HepG2 (cell line): ENCODE measurements around the gene LONP1. TPM values are rescaled to one million over a fixed set of nuclear protein-coding genes. Genes with fewer than 3 reads are reported as not detected.

Experiments used
- ATAC-seq: fragments of 200-7000 bp; cut with Tn5 transposase; 3 replicates; pipeline ENCODE4 v1.9.1; 2020; ENCODE audit warnings: mild to moderate bottlenecking, moderate library complexity
- BruUV-seq: library from RNA; stranded (reverse); fragments of 400-500 nt; replicated peaks from 2 replicates; lab custom pipeline; 2021; lab: Mats Ljungman, UMichigan
- CTCF ChIA-PET: fragments of 300-600 bp; formaldehyde crosslinking; extraction: SDS; loops from one replicate; lab custom pipeline; 2021; ENCODE audit warnings: low total read pairs, inconsistent platforms, low intra/inter-chr PET ratio; lab: Yijun Ruan, JAX
- POLR2A ChIA-PET: fragments of 350-600 bp; sonication (Branson Sonifier 250); formaldehyde crosslinking; loops from one replicate; lab custom pipeline; 2020; ENCODE audit warnings: antibody characterized with exemption, inconsistent platforms; lab: Yijun Ruan, JAX
- DNase-seq: peaks from one replicate; pipeline ENCODE4 v3.0.0-alpha.2; 2015; ENCODE audit warnings: low spot score
- FAIRE-seq: peaks from 3 replicates; lab custom pipeline; 2011; peaks lifted over from hg19 to GRCh38; lab: Jason Lieb, UNC
- H2AFZ ChIP-seq: one replicate; pipeline ENCODE4 v1.6.1; 2011; ENCODE audit warnings: low read length, inconsistent platforms
- H3K27ac ChIP-seq: fragments of 300-600 bp; 3 replicates; pipeline ENCODE4 v1.8.0; 2011; ENCODE audit warnings: mixed run types, mild to moderate bottlenecking, mixed read lengths, low read length, inconsistent platforms; ENCODE audit not compliant: insufficient read depth; ENCODE audit errors: extremely low read length
- H3K27me3 ChIP-seq, 2 experiments: fragments of 200-600 bp in 1 of 2; 2 replicates in 1 of 2; 3 replicates in 1 of 2; pipeline versions ENCODE4 v1.6.0 to v1.8.0; 2011; ENCODE audit warnings: low read length in 2 of 2, mild to moderate bottlenecking in 2 of 2, moderate library complexity in 2 of 2, inconsistent platforms in 1 of 2; ENCODE audit not compliant: insufficient read depth in 2 of 2, control insufficient read depth in 1 of 2
- H3K36me3 ChIP-seq, 2 experiments: fragments of 200-600 bp in 1 of 2; replicated peaks in 1 of 2; 2 replicates in 1 of 2; 3 replicates in 1 of 2; pipeline versions ENCODE4 v1.5.1 to v1.8.0; 2011; ENCODE audit warnings: low read length in 2 of 2, inconsistent platforms in 1 of 2; ENCODE audit not compliant: insufficient read depth in 2 of 2, control insufficient read depth in 1 of 2
- H3K4me1 ChIP-seq: 2 replicates; pipeline ENCODE4 v1.5.1; 2012; ENCODE audit warnings: low read length, inconsistent platforms; ENCODE audit not compliant: insufficient read depth
- H3K4me2 ChIP-seq: 2 replicates; pipeline ENCODE4 v1.6.0; 2011; ENCODE audit warnings: low read depth, low read length, inconsistent platforms
- H3K4me3 ChIP-seq, 3 experiments: fragments of 200-600 bp in 1 of 3; sonication (generic), shearing (Covaris generic) in 1 of 3; replicated peaks in 1 of 3; 2 replicates each; pipeline ENCODE4 v1.5.1; 2011 to 2016; ENCODE audit warnings: low read length in 3 of 3, inconsistent platforms in 2 of 3, low read depth in 2 of 3, mild to moderate bottlenecking in 2 of 3, control low read depth in 1 of 3, mixed read lengths in 1 of 3; ENCODE audit not compliant: insufficient read depth in 1 of 3
- H3K79me2 ChIP-seq: one replicate; pipeline ENCODE4 v1.6.1; 2011; ENCODE audit warnings: low read length, inconsistent platforms; ENCODE audit not compliant: insufficient read depth
- H3K9ac ChIP-seq: 2 replicates; pipeline ENCODE4 v1.6.0; 2011; ENCODE audit warnings: mild to moderate bottlenecking, low read depth, low read length, inconsistent platforms; ENCODE audit not compliant: insufficient read depth
- H3K9me3 ChIP-seq: 2 replicates; pipeline ENCODE4 v1.5.1; 2012; ENCODE audit warnings: mild to moderate bottlenecking, low read length
- H4K20me1 ChIP-seq: 2 replicates; pipeline ENCODE4 v1.6.0; 2011; ENCODE audit warnings: inconsistent platforms, mild to moderate bottlenecking, low read length, moderate library complexity; ENCODE audit not compliant: insufficient read depth
- EHMT2 ChIP-seq: fragments of 200-600 bp; sonication (generic); IDR thresholded peaks from 2 replicates; pipeline ENCODE4 v1.7.0; 2017; ENCODE audit warnings: antibody characterized with exemption, low read depth, low read length, borderline replicate concordance
- FOXC1 ChIP-seq: sonication (generic); formaldehyde crosslinking; IDR thresholded peaks from 2 replicates; pipeline ENCODE4 v1.8.0; 2022; ENCODE audit warnings: mild to moderate bottlenecking, missing genetic modification reagents, borderline replicate concordance
- GATAD1 ChIP-seq: IDR thresholded peaks from 2 replicates; pipeline ENCODE4 v1.6.1; 2016; ENCODE audit warnings: missing genetic modification reagents, missing compliant biosample characterization
- HCFC1 ChIP-seq: fragments of 150-350 bp; IDR thresholded peaks from 2 replicates; pipeline ENCODE4 v1.6.1; 2014; ENCODE audit warnings: low read depth, low read length
- IRX3 ChIP-seq: sonication (generic); formaldehyde crosslinking; IDR thresholded peaks from 2 replicates; pipeline ENCODE4 v1.8.1; 2023; ENCODE audit warnings: mild to moderate bottlenecking, low read depth, missing genetic modification reagents, borderline replicate concordance
- KLF9 ChIP-seq: IDR thresholded peaks from 2 replicates; pipeline ENCODE4 v1.6.1; 2016; ENCODE audit warnings: low read depth
- MIXL1 ChIP-seq: IDR thresholded peaks from 2 replicates; pipeline ENCODE4 v1.6.1; 2016
- NFKBIZ ChIP-seq: IDR thresholded peaks from 2 replicates; pipeline ENCODE4 v1.6.1; 2018; ENCODE audit warnings: missing genetic modification reagents, missing compliant biosample characterization
- NR2F6 ChIP-seq, 2 experiments: IDR thresholded peaks; 2 replicates each; pipeline ENCODE4 v1.6.1; 2016; ENCODE audit warnings: antibody characterized with exemption in 1 of 2, mild to moderate bottlenecking in 1 of 2
- POLR2G ChIP-seq: fragments of 200-400 bp; formaldehyde crosslinking; IDR thresholded peaks from 2 replicates; pipeline ENCODE4 v1.6.1; 2018; ENCODE audit warnings: mild to moderate bottlenecking, low read depth, low read length, moderate library complexity
- RAD51 ChIP-seq: fragments of 450-650 bp; IDR thresholded peaks from 2 replicates; pipeline ENCODE4 v1.6.1; 2016; ENCODE audit warnings: borderline replicate concordance
- TBP ChIP-seq: sonication (generic); formaldehyde crosslinking; IDR thresholded peaks from 2 replicates; pipeline ENCODE4 v1.5.0; 2020; ENCODE audit warnings: missing genetic modification reagents
- ZFAT ChIP-seq: sonication (generic); formaldehyde crosslinking; conservative IDR thresholded peaks from 2 replicates; pipeline ENCODE4 v1.8.1; 2023; ENCODE audit warnings: missing genetic modification reagents, inconsistent platforms
- ZNF160 ChIP-seq: sonication (generic); formaldehyde crosslinking; IDR thresholded peaks from 2 replicates; pipeline ENCODE4 v1.8.0; 2022; ENCODE audit warnings: mild to moderate bottlenecking, inconsistent platforms, missing genetic modification reagents
- ZNF510 ChIP-seq: sonication (generic); formaldehyde crosslinking; IDR thresholded peaks from 2 replicates; pipeline ENCODE4 v1.4.0; 2020; ENCODE audit warnings: low read depth, mild to moderate bottlenecking, missing genetic modification reagents
- ZNF572 ChIP-seq: sonication (generic); formaldehyde crosslinking; IDR thresholded peaks from 2 replicates; pipeline ENCODE4 v1.5.1; 2020; ENCODE audit warnings: mild to moderate bottlenecking, missing genetic modification reagents
- ZNF619 ChIP-seq: sonication (generic); formaldehyde crosslinking; IDR thresholded peaks from 2 replicates; pipeline ENCODE4 v1.4.0; 2020; ENCODE audit warnings: mild to moderate bottlenecking, missing genetic modification reagents
- WGBS: methylation state at CpG from one replicate; pipeline ENCODE4 v1.1.6; 2017; ENCODE audit warnings: low lambda C conversion rate; 5-methylcytosine and 5-hydroxymethylcytosine counted together
- in situ Hi-C: cut with HindIII; loops from 2 replicates; pipeline ENCODE4 v1.10.0; 2017; ENCODE audit warnings: low pct_unique_long_range_greater_than_20kb; ENCODE audit not compliant: extremely low pct_ligation_motif_present
- intact Hi-C: fragments of 100-400 bp; cut with micrococcal nuclease; formaldehyde crosslinking; loops from one replicate; pipeline ENCODE4 v1.10.0; 2022; ENCODE audit not compliant: unreplicated experiment
- polyA plus RNA-seq, 8 experiments: library from polyadenylated mRNA; depleted of rRNA in 3 of 8; stranded (reverse) in 7 of 8; unstranded in 1 of 8; fragments of >200 nt; fragmentation: Illumina TruSeq in 4 of 8; extraction: Trizol in 4 of 8; gene quantifications; 2 replicates each; pipeline versions ENCODE4 v1.2.1 to v1.2.3, GENCODE V29; 2011 to 2016; ENCODE audit warnings: low read depth in 4 of 8, missing spikeins in 1 of 8, mixed read lengths in 1 of 8; ENCODE audit not compliant: insufficient read depth in 1 of 8
- total RNA-seq, 5 experiments: library from RNA; depleted of rRNA; stranded (reverse); fragments of >200 nt; fragmentation: Illumina TruSeq; extraction: Trizol; gene quantifications; 2 replicates each; pipeline ENCODE4 v1.2.3, GENCODE V29; 2016; ENCODE audit warnings: low read depth in 1 of 5
- TF ChIP-seq, protein P1 (sequence below): sonication (generic); formaldehyde crosslinking; IDR thresholded peaks from 2 replicates; pipeline ENCODE4 v1.4.0; 2020; ENCODE audit warnings: missing genetic modification reagents, borderline replicate concordance
- TF ChIP-seq, protein P2 (sequence below): sonication (generic); formaldehyde crosslinking; IDR thresholded peaks from 2 replicates; pipeline ENCODE4 v1.8.0; 2022; ENCODE audit warnings: missing genetic modification reagents, mild to moderate bottlenecking, borderline replicate concordance
- TF ChIP-seq, protein P3 (sequence below): sonication (generic); formaldehyde crosslinking; IDR thresholded peaks from 2 replicates; pipeline ENCODE4 v1.9.0; 2021; ENCODE audit warnings: missing genetic modification reagents, mild to moderate bottlenecking, borderline replicate concordance

The LONP1 gene
- total and polyA plus RNA-seq, 2 of the 13 experiments (the other 11 are each of a cell fraction or from before 2014, with no cell fraction given) = 59.5 to 76.8 TPM

DNA sequence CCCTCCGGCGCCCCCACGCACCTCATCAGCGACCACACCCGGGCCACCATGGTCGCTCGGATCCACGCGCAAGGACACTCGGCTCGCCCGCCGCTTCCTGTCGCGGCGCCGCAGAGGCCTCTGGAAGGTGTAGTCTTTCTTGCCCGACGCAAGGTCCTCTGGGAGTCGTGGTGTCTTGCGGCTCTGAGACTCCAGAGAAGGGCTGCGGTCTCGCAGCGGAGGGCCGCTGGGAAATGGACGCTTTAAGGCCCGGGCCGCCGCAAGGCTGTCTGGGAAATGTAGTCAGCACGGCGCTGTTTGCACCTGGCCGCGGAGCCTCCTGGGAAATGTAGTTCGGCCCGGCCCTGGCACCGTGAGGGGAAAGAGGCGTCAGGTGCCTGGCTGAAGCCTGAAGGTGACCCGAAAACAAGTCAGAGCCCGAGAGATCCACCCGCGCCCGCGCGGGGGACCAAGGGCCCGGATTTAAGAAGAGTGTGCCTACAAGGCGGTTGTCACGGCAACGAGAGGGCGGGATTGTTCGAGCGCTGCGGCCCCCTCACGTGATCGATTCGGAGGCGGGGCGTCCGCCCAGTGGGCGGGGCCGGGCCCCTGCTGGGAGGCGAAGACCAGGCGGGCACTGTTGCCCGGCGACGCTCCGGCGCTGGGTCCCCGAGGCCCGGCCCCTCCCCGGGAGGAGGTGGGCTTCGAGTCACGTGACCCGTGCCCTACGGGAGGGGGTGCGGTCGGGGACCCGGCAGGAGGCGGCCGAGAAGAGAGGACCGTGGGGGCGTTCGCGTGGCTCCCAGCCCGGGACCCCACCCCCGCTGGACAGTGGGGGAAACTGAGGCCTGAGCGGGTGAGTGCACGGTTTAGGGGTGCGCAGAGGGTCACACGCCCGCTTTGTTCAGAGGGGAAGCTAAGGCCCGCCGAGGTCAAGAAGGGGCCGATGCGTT is 39.2 kb downstream of the LONP1 start, which contains the start of the genes HSD11B1L and MICOS13:
Gene HSD11B1L, plus strand, starts transcription at position 591 of the 932 bp plus-strand sequence. CDS start 3,806 bp downstream, outside the sequence.
Gene MICOS13, minus strand, starts transcription at position 80 of the 932 bp plus-strand sequence. Its CDS starts 30 bp downstream, at position 50.
- Histone ChIP-seq H3K9me3 (no peaks in the 10 kb centered on the region), H3K9ac (peak within 1 kb of the TSS; percentile 86), H3K27ac (peak within 1 kb of the TSS; percentile 75), H3K27me3 (no peaks in the 10 kb centered on the region; a peak in 1 of 5 replicates), H3K79me2 (peaks cover 7% of the 10 kb centered on the region), H3K4me1 (peaks cover 26% of the 10 kb centered on the region), H3K4me3 (peak within 1 kb of the TSS; percentile 87 to 100 (median 92)), H3K4me2 (peak within 1 kb of the TSS; percentile 92), H3K36me3 (no peaks in the 10 kb centered on the region), H2AFZ (peak within 1 kb of the TSS; percentile 60), H4K20me1 (no peaks in the 10 kb centered on the region)
- 26% methylated on average over 32 of the region's 94 CpGs for WGBS
- FAIRE-seq (peak; percentile 90), DNase-seq (peak; percentile 97), ATAC-seq (peak; percentile 92)
- BruUV-seq = no TSS peak
- ChIA-PET CTCF (no interaction called here), POLR2A (interaction anchor here (0.9 kb wide), 1 partner anchor 10 kb away, joined by 3 read pairs; no protein-coding TSS in a partner anchor)
- intact Hi-C loops (no loop called here), in situ Hi-C loops (no loop called here)
- TF ChIP-seq NFKBIZ (no peak), ZNF572 (no peak), FOXC1 (CRISPR knock-in tag) (peak; percentile 91; the same call in 1 of the 2 replicates), GATAD1 (CRISPR knock-in tag) (peak; percentile 82), NR2F6 (IDR thresholded peaks at IDR 0.05) (no peak), NR2F6 (CRISPR knock-in tag; IDR thresholded peaks at IDR 0.05) (no peak), RAD51 (peak; percentile 95), ZNF160 (no peak), EHMT2 (no peak), ZNF510 (CRISPR knock-in tag) (no peak), POLR2G (peak; percentile 88), KLF9 (no peak), IRX3 (CRISPR knock-in tag) (no peak), MIXL1 (CRISPR knock-in tag) (0 out of 2 replicates have a peak, but pooled peaks have one; percentile 23), ZNF619 (CRISPR knock-in tag) (peak; percentile 34; the same call in 1 of the 2 replicates), TBP (0 out of 2 replicates have a peak, but pooled peaks have one; percentile 50), HCFC1 (peak; percentile 96), ZFAT (CRISPR knock-in tag) (no peak)
- TF ChIP-seq, protein P1, sequence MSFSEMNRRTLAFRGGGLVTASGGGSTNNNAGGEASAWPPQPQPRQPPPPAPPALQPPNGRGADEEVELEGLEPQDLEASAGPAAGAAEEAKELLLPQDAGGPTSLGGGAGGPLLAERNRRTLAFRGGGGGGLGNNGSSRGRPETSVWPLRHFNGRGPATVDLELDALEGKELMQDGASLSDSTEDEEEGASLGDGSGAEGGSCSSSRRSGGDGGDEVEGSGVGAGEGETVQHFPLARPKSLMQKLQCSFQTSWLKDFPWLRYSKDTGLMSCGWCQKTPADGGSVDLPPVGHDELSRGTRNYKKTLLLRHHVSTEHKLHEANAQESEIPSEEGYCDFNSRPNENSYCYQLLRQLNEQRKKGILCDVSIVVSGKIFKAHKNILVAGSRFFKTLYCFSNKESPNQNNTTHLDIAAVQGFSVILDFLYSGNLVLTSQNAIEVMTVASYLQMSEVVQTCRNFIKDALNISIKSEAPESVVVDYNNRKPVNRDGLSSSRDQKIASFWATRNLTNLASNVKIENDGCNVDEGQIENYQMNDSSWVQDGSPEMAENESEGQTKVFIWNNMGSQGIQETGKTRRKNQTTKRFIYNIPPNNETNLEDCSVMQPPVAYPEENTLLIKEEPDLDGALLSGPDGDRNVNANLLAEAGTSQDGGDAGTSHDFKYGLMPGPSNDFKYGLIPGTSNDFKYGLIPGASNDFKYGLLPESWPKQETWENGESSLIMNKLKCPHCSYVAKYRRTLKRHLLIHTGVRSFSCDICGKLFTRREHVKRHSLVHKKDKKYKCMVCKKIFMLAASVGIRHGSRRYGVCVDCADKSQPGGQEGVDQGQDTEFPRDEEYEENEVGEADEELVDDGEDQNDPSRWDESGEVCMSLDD (CRISPR knock-in tag) = no peak
- TF ChIP-seq, protein P2, sequence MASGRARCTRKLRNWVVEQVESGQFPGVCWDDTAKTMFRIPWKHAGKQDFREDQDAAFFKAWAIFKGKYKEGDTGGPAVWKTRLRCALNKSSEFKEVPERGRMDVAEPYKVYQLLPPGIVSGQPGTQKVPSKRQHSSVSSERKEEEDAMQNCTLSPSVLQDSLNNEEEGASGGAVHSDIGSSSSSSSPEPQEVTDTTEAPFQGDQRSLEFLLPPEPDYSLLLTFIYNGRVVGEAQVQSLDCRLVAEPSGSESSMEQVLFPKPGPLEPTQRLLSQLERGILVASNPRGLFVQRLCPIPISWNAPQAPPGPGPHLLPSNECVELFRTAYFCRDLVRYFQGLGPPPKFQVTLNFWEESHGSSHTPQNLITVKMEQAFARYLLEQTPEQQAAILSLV (CRISPR knock-in tag) = no peak; the same call in 1 of the 2 replicates
- TF ChIP-seq, protein P3, sequence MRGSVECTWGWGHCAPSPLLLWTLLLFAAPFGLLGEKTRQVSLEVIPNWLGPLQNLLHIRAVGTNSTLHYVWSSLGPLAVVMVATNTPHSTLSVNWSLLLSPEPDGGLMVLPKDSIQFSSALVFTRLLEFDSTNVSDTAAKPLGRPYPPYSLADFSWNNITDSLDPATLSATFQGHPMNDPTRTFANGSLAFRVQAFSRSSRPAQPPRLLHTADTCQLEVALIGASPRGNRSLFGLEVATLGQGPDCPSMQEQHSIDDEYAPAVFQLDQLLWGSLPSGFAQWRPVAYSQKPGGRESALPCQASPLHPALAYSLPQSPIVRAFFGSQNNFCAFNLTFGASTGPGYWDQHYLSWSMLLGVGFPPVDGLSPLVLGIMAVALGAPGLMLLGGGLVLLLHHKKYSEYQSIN (CRISPR knock-in tag) = no peak
